ENCODE measurements around the gene SPDYE4. TPM values are rescaled to one million over a fixed set of nuclear protein-coding genes. Genes with fewer than 3 reads are reported as not detected.

SPDYE4 gene
- total RNA-seq, 1 donor from 2014 or later, result not detected

DNA sequence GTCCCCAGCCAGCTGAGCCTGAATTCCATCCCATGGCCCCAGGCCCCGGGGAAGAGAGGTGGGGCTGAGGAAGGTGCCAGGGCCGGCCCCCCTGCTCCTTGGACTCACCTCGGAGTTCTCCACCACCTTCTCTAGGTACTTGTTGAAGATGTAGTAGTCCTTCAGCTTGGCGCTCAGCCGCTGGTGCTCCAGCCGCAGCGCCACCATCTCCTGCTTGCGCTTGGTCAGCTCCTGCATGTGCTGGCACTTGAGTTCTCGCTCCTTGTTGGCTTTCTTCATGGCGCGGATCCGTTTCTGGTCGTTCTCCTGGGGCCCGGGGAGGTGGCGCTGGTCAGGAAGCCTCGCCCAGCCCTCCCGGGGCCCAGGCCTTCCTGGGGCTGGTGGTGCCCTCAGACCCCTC, 17.0 kb downstream of the SPDYE4 start:
- ATAC-seq, result no peak

GRCh38 chr17:8740486-8740885, 17.9 kb downstream of the SPDYE4 start:
- ATAC-seq, result no peak

DNA sequence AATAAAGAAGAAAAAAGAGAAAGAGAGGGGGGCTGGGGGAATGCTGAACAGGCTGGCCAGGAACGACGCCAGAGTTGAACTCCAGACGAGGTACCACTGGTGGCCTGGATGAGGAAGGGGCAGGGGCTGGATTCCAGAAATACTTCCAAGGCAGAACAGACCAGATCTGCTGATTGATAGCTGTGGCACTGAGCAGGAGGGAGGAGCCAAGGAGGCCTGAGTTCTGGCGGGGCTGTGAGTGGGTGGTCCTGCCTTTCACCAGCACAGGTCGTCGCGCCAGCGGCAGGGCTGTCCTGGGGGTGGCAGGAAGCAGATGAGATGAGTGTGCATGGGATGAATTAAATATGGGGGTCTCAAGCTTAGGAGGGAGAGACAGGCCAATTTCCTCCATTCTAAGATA, 19.2 kb downstream of the SPDYE4 start:
- no peak for ATAC-seq

- ATAC-seq, result no peak
These were observed 21.6 kb downstream of the SPDYE4 start for GRCh38 chr17:8736796-8737195.

DNA sequence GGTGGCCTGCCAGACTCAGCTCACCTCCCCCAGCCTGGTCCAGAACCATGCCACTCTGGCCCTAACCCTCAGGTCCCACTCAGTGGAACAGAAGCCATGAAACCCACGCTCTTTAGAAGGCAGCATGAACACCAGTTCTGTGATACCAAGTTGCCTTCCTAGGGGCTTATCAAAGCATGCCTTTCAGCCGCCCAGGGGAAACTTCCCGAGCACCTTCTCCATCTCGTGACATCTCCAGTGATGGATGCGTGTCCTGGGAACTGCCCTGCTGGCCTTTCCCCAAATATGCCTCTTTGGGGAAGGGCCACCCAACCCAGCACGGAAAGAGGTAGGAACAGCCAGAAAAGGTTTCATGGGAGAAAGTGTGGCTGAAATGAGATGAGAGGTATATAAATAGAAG, 22.0 kb downstream of the SPDYE4 start:
- no peak for ATAC-seq

DNA sequence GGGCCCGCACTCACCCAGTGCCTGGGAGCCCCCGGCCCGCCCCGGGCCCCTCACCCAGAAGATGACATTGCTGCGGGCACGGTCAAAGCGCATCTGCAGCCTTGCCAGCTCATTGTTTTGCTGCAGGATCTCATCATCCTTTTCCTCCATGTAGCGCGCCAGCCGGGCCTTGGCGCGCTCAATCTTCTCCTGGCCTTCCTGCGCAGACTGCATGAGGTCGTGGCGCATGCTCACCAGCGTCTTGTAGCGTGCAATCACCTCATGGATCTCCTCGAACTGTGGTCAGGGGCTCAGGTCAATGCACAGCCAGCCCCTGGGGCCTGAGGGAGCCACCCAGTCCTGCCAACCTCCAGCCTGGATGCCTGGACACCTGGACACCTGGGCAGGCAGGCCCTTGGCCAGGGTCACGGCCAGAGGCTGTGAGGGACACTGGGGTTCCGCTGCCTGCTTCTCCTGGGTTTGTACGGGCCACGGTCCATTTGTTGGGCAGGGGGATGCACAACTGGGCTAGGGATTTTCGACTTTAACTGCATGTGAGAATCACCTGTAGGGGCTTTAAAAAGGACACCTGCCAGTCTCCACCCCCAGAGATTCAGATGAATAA, 22.9 kb downstream of the SPDYE4 start:
- ATAC-seq, result no peak

DNA sequence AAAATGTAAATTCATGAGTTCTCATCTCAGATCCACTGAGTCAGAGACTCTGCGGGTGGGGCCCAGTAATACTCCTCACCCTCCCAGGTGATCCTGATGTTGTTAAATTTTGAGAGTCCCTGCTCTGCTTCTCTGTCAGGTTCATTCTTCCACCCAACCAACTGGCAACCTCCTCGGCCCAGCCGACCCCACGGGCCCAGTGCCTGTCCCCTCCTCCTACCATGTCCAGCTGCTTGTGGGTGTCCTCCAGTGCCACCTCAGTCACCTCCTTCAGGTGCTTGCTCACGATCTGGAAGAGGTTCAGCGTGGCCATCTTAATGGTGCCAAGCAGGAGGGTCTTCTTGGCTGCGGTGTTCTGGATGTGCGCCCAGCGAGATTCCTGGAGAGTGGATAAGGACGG, 23.5 kb downstream of the SPDYE4 start:
- no peak for ATAC-seq

GRCh38 chr17:8732406-8733085, 25.8 kb downstream of the SPDYE4 start:
- no peak for ATAC-seq

- no peak for ATAC-seq
These were observed 28.5 kb downstream of the SPDYE4 start for GRCh38 chr17:8729860-8730259.

DNA sequence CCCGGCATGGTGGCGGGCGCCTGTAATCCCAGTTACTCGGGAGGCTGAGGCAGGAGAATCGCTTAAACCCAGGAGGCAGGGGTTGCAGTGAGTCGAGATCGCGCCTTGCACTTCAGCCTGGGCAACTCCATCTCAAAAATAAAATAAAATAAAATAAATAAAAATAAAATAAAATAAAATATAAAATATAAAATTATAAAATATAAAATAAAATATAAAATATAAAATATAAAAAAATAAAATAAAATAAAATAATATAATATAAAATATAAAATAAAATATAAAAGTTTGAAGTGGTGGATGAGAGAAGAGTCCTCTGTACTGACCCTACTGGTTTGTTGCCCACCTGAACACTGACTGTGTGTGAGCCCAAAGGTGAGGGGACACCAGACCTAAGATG, 28.9 kb downstream of the SPDYE4 start:
- ATAC-seq, result no peak

DNA sequence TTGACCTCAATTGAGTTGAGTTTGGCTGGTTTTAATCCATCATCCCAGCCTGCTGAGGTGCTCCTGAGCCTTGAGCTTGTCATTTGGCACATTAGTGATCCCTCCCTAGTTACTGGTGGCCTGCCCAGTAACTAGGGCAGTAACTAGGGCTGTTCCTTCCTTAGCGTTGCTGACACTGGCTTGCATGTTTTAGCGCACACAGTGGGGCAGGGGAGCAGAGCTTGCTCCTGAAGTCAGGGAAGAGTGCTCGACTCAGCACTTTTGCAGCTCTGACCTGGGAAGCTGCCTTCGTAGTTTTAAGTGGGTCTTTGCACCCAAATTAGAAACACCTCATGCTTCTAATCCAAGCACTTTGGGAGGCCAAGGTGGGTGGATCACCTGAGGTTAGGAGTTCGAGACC, 29.4 kb downstream of the SPDYE4 start:
- no peak for ATAC-seq

DNA sequence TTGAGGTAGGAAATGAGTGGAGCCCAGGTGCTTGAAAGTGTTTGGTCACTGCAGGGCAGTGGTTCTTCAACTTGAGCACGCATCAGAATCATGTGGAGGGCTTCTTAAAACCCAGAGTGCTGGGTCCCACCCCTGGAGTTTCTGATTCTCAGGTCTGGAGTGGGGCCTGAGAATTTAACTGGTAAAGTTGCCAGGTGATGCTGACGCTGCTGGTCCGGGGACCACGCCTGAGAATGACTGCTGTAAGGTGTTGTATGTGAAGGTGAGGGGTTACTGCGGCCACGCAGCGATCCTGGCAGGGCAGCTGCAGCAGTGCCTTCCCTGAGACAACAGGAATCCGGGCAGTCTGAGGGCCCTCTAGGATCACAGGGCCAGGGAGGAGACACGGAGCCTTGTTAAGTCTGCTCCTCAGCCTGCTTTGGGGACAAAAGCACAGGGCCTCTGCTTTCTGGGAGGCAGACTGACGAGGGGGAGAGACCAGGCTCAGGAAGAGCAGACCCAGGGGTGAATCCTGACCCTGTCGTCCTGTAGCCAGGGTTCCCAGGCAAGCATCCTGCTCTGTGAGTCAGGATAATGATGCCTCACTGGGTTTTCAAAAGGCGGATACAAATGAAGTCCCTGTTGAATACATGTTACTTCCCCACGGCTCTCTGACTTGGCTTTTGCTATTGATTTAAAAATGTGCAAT, 30.0 kb downstream of the SPDYE4 start:
- no peak for ATAC-seq

DNA sequence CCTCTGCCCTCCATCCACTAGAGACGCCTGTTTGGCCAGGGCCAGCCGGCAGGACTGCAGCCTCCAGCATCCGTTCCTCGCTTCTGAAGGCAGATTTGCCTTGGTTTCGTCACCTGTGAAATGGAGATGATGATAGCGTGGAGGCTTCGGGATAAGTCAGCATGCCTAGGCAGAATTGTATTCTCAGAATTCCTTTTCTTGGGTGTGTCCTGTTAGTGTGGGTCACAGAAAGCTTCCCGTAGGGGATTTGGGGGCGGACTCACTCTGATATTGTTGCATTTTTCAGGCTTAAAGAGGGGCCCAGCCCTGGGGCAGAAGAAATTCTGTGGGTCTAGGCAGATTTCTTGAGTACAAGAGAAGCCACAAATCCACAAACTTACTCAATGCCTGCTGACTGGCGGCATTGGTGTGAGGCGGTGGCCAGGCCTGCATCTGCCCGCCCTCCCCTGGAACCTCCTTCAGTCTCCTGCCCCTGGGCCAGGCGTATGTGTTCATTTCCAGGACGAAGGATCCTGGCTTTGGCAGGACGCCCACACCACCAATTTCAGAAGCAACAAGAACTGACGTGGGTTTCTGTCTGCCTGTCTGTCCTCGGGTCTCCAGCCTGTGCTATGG, 31.3 kb downstream of the SPDYE4 start:
- peak; percentile 78 for ATAC-seq

DNA sequence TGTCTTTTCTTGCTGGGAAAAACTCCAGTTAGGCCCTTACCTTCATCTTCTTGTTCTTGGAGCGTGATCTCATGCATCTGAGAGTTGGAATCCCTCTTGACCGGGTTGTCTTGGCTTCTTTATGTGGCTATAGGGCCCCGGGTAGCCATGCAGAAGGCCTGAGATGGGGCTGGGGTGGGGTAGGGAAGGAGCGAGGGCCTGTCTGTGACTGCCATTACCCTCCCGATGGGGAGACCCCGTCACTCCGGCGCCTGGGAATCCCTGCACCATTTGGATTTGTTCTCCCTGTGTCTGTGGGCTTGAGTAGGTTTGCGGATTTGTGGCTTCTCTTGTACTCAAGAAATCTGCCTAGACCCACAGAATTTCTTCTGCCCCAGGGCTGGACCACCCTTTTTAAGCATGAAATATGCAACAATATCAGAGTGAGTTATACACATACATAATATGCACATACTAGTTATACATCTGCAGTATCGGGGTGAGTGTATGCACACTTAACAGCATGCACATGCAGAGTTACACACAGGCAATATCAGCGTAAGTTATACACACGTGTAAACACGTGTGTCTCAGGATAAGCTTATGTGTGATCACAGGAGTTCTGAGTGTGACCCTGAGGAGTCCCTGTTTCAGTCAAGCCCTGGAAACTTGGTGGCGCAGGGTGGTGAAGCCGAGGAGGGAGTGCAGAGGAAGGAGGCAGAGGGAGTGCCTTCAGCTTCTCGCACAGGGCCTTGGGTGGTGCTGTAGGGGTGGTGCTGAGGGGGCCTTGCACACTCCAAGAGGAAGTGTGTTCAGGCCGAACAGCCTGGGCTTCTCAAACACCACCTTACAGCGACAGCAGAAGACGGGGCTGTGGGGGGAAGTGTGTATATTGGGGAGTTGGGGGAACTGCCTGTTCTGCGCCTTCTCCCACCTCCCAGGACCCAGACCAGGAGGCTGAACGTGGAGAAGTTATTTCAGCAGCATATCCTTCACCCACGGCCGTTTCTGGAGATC, 32.2 kb downstream of the SPDYE4 start:
- ATAC-seq, result no peak

GRCh38 chr17:8724451-8724850, 33.9 kb downstream of the SPDYE4 start:
- ATAC-seq, result no peak

- ATAC-seq, result no peak
These were observed 37.8 kb downstream of the SPDYE4 start for GRCh38 chr17:8720596-8720995.

- no peak for ATAC-seq
These were observed 38.8 kb downstream of the SPDYE4 start for GRCh38 chr17:8719291-8720246.

DNA sequence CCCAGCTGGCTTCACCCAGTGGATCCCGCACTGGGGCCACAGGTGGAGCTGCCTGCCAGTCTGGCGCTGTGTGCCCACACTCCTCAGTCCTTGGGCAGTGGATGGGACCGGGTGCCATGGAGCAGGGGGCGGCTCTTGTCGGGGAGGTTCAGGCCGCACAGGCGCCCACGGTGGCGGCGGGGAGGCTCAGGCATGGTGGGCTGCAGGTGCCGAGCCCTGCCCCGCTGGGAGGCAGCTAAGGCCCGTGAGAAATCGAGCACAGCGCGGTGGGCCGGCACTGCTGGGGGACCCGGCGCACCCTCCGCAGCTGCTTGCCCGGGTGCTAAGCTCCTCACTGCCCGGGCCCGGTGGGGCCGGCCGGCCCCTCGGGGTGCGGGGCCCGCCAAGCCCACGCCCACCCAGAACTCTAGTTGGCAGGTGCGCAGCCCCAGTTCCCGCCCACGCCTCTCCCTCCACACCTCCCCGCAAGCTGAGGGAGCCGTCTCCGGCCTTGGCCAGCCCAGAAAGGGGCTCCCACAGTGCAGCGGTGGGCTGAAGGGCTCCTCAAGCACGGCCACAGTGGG, 40.3 kb downstream of the SPDYE4 start:
- ATAC-seq, result no peak

DNA sequence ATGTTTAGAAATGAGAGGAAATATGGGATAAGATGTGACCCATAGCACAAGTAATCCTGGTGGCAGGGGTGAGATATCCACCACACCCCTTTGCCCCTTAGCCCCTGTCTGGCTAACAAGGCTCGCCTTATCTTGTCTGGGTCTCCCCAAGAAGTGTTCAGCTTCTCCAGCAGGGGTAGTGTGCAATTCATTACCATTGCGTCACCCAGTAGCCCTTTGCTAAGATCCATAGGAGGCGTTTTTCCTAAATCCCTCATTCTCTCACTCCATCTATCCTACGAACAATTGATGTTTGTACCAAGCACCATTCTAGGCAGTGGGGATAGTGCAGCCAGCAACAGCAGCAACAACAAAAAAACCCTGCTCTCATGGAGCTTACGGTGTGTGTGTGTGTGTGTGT, 44.5 kb downstream of the SPDYE4 start:
- no peak for ATAC-seq

GRCh38 chr17:8713315-8713714, 45.0 kb downstream of the SPDYE4 start:
- ATAC-seq, result no peak

- ATAC-seq, result no peak
These were observed 45.6 kb downstream of the SPDYE4 start for GRCh38 chr17:8712698-8713097.
